Neutrophil (primary cell): ENCODE data around the gene ZNF451.

Experiments used
- H3K27ac ChIP-seq: fragments of 200-600 bp; sonication (generic); 2 replicates; pipeline ENCODE4 v1.5.1; 2016; ENCODE audit warnings: mild to moderate bottlenecking, moderate library complexity
- H3K27me3 ChIP-seq: fragments of 200-600 bp; sonication (generic); 2 replicates; pipeline ENCODE4 v1.6.0; 2016; ENCODE audit warnings: mild to moderate bottlenecking
- H3K36me3 ChIP-seq: fragments of 200-600 bp; sonication (generic); 2 replicates; pipeline ENCODE4 v1.5.1; 2017
- H3K4me1 ChIP-seq, 2 experiments: fragments of 200-600 bp in 1 of 2; sonication (generic) in 1 of 2; 1 replicate in 1 of 2; 2 replicates in 1 of 2; pipeline versions ENCODE4 v1.5.1 to v1.6.1; 2013 to 2016; ENCODE audit warnings: low read depth in 1 of 2, low read length in 1 of 2, mild to moderate bottlenecking in 1 of 2, moderate library complexity in 1 of 2; ENCODE audit not compliant: control insufficient read depth in 1 of 2, insufficient read depth in 1 of 2
- H3K4me3 ChIP-seq, 2 experiments: fragments of 200-600 bp in 1 of 2; sonication (generic) in 1 of 2; 1 replicate in 1 of 2; 2 replicates in 1 of 2; pipeline ENCODE4 v1.5.1; 2013 to 2016; ENCODE audit warnings: low read depth in 1 of 2, low read length in 1 of 2, mild to moderate bottlenecking in 1 of 2, moderate library complexity in 1 of 2
- H3K9me3 ChIP-seq: fragments of 200-600 bp; sonication (generic); 2 replicates; pipeline ENCODE4 v1.5.1; 2016
- TF ChIP-seq, protein P1 (sequence below): fragments of 200-600 bp; sonication (generic); IDR thresholded peaks from 2 replicates; pipeline ENCODE4 v1.5.1; 2016; ENCODE audit warnings: antibody characterized with exemption

The ZNF451 gene

GRCh38 chr6:57116776-57117175, 26.8 kb downstream of the ZNF451 start:
- Histone ChIP-seq H3K9me3 (no peaks in the 10 kb centered on the region), H3K4me3 (no peak overlapping the region), H3K27me3 (no peaks in the 10 kb centered on the region), H3K27ac (no peak overlapping the region), H3K36me3 (no peaks in the 10 kb centered on the region), H3K4me1 (no peaks in the 10 kb centered on the region)
- TF ChIP-seq, protein P1, sequence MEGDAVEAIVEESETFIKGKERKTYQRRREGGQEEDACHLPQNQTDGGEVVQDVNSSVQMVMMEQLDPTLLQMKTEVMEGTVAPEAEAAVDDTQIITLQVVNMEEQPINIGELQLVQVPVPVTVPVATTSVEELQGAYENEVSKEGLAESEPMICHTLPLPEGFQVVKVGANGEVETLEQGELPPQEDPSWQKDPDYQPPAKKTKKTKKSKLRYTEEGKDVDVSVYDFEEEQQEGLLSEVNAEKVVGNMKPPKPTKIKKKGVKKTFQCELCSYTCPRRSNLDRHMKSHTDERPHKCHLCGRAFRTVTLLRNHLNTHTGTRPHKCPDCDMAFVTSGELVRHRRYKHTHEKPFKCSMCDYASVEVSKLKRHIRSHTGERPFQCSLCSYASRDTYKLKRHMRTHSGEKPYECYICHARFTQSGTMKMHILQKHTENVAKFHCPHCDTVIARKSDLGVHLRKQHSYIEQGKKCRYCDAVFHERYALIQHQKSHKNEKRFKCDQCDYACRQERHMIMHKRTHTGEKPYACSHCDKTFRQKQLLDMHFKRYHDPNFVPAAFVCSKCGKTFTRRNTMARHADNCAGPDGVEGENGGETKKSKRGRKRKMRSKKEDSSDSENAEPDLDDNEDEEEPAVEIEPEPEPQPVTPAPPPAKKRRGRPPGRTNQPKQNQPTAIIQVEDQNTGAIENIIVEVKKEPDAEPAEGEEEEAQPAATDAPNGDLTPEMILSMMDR: no peak

GRCh38 chr6:57117796-57118195, 27.8 kb downstream of the ZNF451 start:
- Histone ChIP-seq H3K36me3 (no peaks in the 10 kb centered on the region), H3K27ac (no peak overlapping the region)
- TF ChIP-seq, protein P1: no peak

GRCh38 chr6:57123111-57123510, 33.1 kb downstream of the ZNF451 start:
- no peaks in the 10 kb centered on the region for H3K36me3 ChIP-seq
- no peaks in the 10 kb centered on the region for H3K27me3 ChIP-seq
- H3K4me3 ChIP-seq: no peak overlapping the region
- no peak overlapping the region for H3K27ac ChIP-seq
- TF ChIP-seq, protein P1: no peak
- no peaks in the 10 kb centered on the region for H3K4me1 ChIP-seq
- H3K9me3 ChIP-seq: no peaks in the 10 kb centered on the region

More at GRCh38 chr6:57117796-57118195, 27.8 kb downstream of the ZNF451 start:
- Histone ChIP-seq H3K4me3 (no peak overlapping the region), H3K27me3 (no peaks in the 10 kb centered on the region), H3K9me3 (no peaks in the 10 kb centered on the region), H3K4me1 (no peaks in the 10 kb centered on the region)

- Histone ChIP-seq H3K4me1 (no peaks in the 10 kb centered on the region), H3K9me3 (no peaks in the 10 kb centered on the region), H3K27me3 (no peaks in the 10 kb centered on the region), H3K27ac (no peak overlapping the region), H3K4me3 (no peak overlapping the region), H3K36me3 (peaks cover 8% of the 10 kb centered on the region)
- TF ChIP-seq, protein P1: no peak
Observed at GRCh38 chr6:57127763-57128162, 37.8 kb downstream of the ZNF451 start.

GRCh38 chr6:57130661-57131177, 40.7 kb downstream of the ZNF451 start:
- peaks cover 36% of the 10 kb centered on the region for H3K36me3 ChIP-seq
- TF ChIP-seq, protein P1: no peak
- H3K4me3 ChIP-seq: no peak overlapping the region
- no peak overlapping the region for H3K27ac ChIP-seq
- H3K9me3 ChIP-seq: no peaks in the 10 kb centered on the region
- no peaks in the 10 kb centered on the region for H3K27me3 ChIP-seq
- no peaks in the 10 kb centered on the region for H3K4me1 ChIP-seq

DNA sequence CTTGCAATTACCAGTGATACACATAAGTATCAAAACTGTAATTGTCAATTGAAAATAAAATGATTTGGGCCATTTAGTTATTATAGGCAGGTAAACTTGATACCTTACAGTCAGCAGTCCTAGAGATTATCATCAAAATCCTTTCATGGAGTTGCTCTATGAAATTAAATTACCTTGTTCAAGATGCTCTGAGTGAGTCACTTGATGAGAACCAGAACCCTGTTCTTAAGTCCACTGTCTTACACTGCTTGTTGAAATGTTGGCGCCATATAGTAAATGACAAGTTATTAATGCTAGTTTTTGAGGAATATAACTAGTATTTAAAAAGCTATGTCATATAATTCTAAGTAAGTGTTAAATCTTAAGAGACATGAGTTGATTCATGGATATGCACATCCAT, 45.0 kb downstream of the ZNF451 start:
- H3K9me3 ChIP-seq: no peaks in the 10 kb centered on the region
- no peak overlapping the region for H3K4me3 ChIP-seq
- H3K27ac ChIP-seq: no peak overlapping the region
- no peaks in the 10 kb centered on the region for H3K4me1 ChIP-seq
- no peaks in the 10 kb centered on the region for H3K27me3 ChIP-seq
- H3K36me3 ChIP-seq: peaks cover 29% of the 10 kb centered on the region
- TF ChIP-seq, protein P1: no peak
